Panc1 (cell line): Measurements from ENCODE around the gene PATE4. TPM values are rescaled to one million over a fixed set of nuclear protein-coding genes. Genes with fewer than 3 reads are reported as not detected.
A peak's percentile ranks its signal among the peaks of the same experiment; 100 is the strongest.

Experiments
- ATAC-seq: fragments of 200-7000 bp; cut with Tn5 transposase; 2 replicates; pipeline ENCODE4 v1.9.1; 2020; ENCODE audit warnings: mild to moderate bottlenecking, moderate library complexity
- Bru-seq: library from RNA; stranded (reverse); fragments of 400-500 nt; gene quantifications from one replicate; lab custom pipeline; 2021; lab: Mats Ljungman, UMichigan
- BruChase-seq, 2 experiments: library from RNA; stranded (reverse); fragments of 400-500 nt; gene quantifications; one replicate each; lab custom pipeline; 2021; lab: Mats Ljungman, UMichigan
- BruUV-seq: library from RNA; stranded (reverse); fragments of 400-500 nt; replicated peaks from 2 replicates; lab custom pipeline; 2021; lab: Mats Ljungman, UMichigan
- CTCF ChIA-PET: fragments of 300-600 bp; sonication (Branson Sonifier 250); formaldehyde crosslinking; loops from one replicate; lab custom pipeline; 2022; ENCODE audit warnings: antibody characterized with exemption; lab: Charles Lee
- POLR2A ChIA-PET: fragments of 300-600 bp; sonication (Branson Sonifier 250); formaldehyde crosslinking; loops from one replicate; lab custom pipeline; 2022; ENCODE audit warnings: antibody characterized with exemption; lab: Charles Lee
- DNase-seq: peaks from one replicate; pipeline ENCODE4 v3.0.0-alpha.2; 2010; ENCODE audit warnings: low read depth, low spot score
- H3K27ac ChIP-seq: 2 replicates; pipeline ENCODE4 v1.5.1; 2011; ENCODE audit warnings: mild to moderate bottlenecking, low read length, inconsistent platforms
- H3K27me3 ChIP-seq: fragments of 200-500 bp; sonication (Bioruptor generic); 2 replicates; pipeline ENCODE4 v1.6.0; 2014; ENCODE audit warnings: low read length, inconsistent platforms; ENCODE audit not compliant: control insufficient read depth, insufficient read depth
- H3K36me3 ChIP-seq: fragments of 200-500 bp; sonication (Bioruptor generic); 2 replicates; pipeline ENCODE4 v1.5.1; 2014; ENCODE audit warnings: inconsistent platforms, mild to moderate bottlenecking, low read length, moderate library complexity; ENCODE audit not compliant: control insufficient read depth, insufficient read depth
- H3K4me1 ChIP-seq: 2 replicates; pipeline ENCODE4 v1.5.1; 2011; ENCODE audit warnings: inconsistent platforms, mild to moderate bottlenecking, low read length, moderate library complexity; ENCODE audit not compliant: control insufficient read depth, insufficient read depth
- H3K4me3 ChIP-seq, 2 experiments: 2 replicates each; pipeline ENCODE4 v1.5.1; 2011 to 2012; ENCODE audit warnings: low read depth in 2 of 2, low read length in 2 of 2, mild to moderate bottlenecking in 2 of 2, inconsistent platforms in 1 of 2, moderate library complexity in 1 of 2
- H3K9me3 ChIP-seq: fragments of 200-500 bp; sonication (Bioruptor generic); 2 replicates; pipeline ENCODE4 v1.5.1; 2014; ENCODE audit warnings: low read depth, mild to moderate bottlenecking, inconsistent platforms, low read length, moderate library complexity; ENCODE audit not compliant: control insufficient read depth, insufficient read depth
- CTCF ChIP-seq: fragments of 450-650 bp; IDR thresholded peaks from 2 replicates; pipeline ENCODE4 v1.5.1; 2017; ENCODE audit warnings: mild to moderate bottlenecking
- POLR2AphosphoS5 ChIP-seq: IDR thresholded peaks from 2 replicates; pipeline ENCODE4 v1.6.1; 2012; ENCODE audit warnings: mild to moderate bottlenecking, low read depth, low read length, moderate library complexity
- REST ChIP-seq, 2 experiments: IDR thresholded peaks; 2 replicates each; pipeline ENCODE4 v1.6.1; 2011 to 2012; ENCODE audit warnings: low read depth in 2 of 2, control low read depth in 1 of 2, low read length in 1 of 2, mild to moderate bottlenecking in 1 of 2, moderate library complexity in 1 of 2; ENCODE audit not compliant: insufficient read depth in 1 of 2
- SIN3A ChIP-seq: IDR thresholded peaks from 2 replicates; pipeline ENCODE4 v1.6.1; 2012; ENCODE audit warnings: low read depth, mild to moderate bottlenecking, low read length, moderate library complexity, borderline replicate concordance; ENCODE audit not compliant: insufficient read depth
- TCF7L2 ChIP-seq: IDR thresholded peaks from 2 replicates; pipeline ENCODE4 v1.6.1; 2011; ENCODE audit warnings: mild to moderate bottlenecking, low read depth, low read length, inconsistent platforms
- in situ Hi-C: cut with HindIII; loops from 2 replicates; pipeline ENCODE4 v1.10.0; 2016; ENCODE audit warnings: low sequenced_read_pairs, low pct_unique_long_range_greater_than_20kb
- intact Hi-C: fragments of 100-400 bp; cut with micrococcal nuclease; formaldehyde crosslinking; loops from one replicate; pipeline ENCODE4 v1.10.0; 2022; ENCODE audit not compliant: unreplicated experiment
- long read RNA-seq: library from polyadenylated mRNA; unstranded; transcript quantifications from one replicate; pipeline ENCODE4 v2.0.0, GENCODE V29; 2021; ENCODE audit not compliant: unreplicated experiment
- polyA plus RNA-seq: library from polyadenylated mRNA; unstranded; fragments of >200 nt; gene quantifications from one replicate; pipeline ENCODE4 v1.2.1, GENCODE V29; 2012; ENCODE audit warnings: missing spikeins; ENCODE audit not compliant: insufficient read length
- total RNA-seq: library from RNA; stranded (reverse); gene quantifications from one replicate; pipeline ENCODE4 v1.2.1, GENCODE V29; 2021; ENCODE audit not compliant: unreplicated experiment

The PATE4 gene
- not detected for total RNA-seq
- not detected for polyA plus RNA-seq
- Bru-seq, nascent RNA = not detected
- not detected for BruChase-seq, experiment 1, labeled RNA remaining after a 2-hour chase
- not detected for BruChase-seq, experiment 2, labeled RNA remaining after a 6-hour chase
- long read RNA-seq = 0 reads

- POLR2A ChIA-PET = no interaction called here
- Histone ChIP-seq H3K27ac (no peak within 1 kb of the TSS), H3K27me3 (no peaks in the 10 kb centered on the region), H3K9me3 (no peaks in the 10 kb centered on the region), H3K36me3 (no peaks in the 10 kb centered on the region), H3K4me3 (no peak within 1 kb of the TSS), H3K4me1 (no peaks in the 10 kb centered on the region)
- no peak for TF ChIP-seq SIN3A
- no peak for TF ChIP-seq REST (IDR thresholded peaks at IDR 0.05; ENCODE audit: insufficient read depth in 1 of 2, low read depth in 2 of 2, low read length in 1 of 2)
- no peak for TF ChIP-seq POLR2AphosphoS5
- TF ChIP-seq TCF7L2 = no peak
- TF ChIP-seq CTCF = no peak
- in situ Hi-C loops (no loop called here), intact Hi-C loops (no loop called here)
- ATAC-seq = peak; percentile 56; the same call in 1 of the 2 replicates
- BruUV-seq = no TSS peak
- DNase-seq = no peak
- CTCF ChIA-PET = no interaction called here
These were observed at the start of gene PATE4 for GRCh38 chr11:125833016-125833415. TSS of gene PATE4 (plus strand) at chr11:125833316. CDS start at chr11:125833360, 44 bp downstream.

- ATAC-seq = no peak
- in situ Hi-C loops = no loop called here
- no peaks in the 10 kb centered on the region for H3K36me3 ChIP-seq
- CTCF ChIA-PET = interaction anchor here (0.7 kb wide), 1 partner anchor 113 kb away, joined by 3 read pairs; no protein-coding TSS in a partner anchor
- no TSS peak for BruUV-seq
- no peaks in the 10 kb centered on the region for H3K4me1 ChIP-seq
- no peaks in the 10 kb centered on the region for H3K27me3 ChIP-seq
- intact Hi-C loops = no loop called here
- no peak for DNase-seq
- no peaks in the 10 kb centered on the region for H3K9me3 ChIP-seq
- TF ChIP-seq REST (IDR thresholded peaks at IDR 0.05; ENCODE audit: insufficient read depth in 1 of 2, low read depth in 2 of 2, low read length in 1 of 2) (no peak), SIN3A (no peak), POLR2AphosphoS5 (no peak), TCF7L2 (no peak), CTCF (no peak)
- no peak overlapping the region for H3K4me3 ChIP-seq
- H3K27ac ChIP-seq = no peak overlapping the region
- POLR2A ChIA-PET = no interaction called here
These were observed 48.4 kb upstream of the PATE4 start for GRCh38 chr11:125784678-125785077.
